Astrocyte (in vitro differentiated cells and primary cell): ENCODE results near the gene RNF123. TPM values are rescaled to one million over a fixed set of nuclear protein-coding genes. Genes with fewer than 3 reads are reported as not detected.
A peak's percentile ranks its signal among the peaks of the same experiment; 100 is the strongest.

Experiments used
- DNase-seq: peaks from one replicate; pipeline ENCODE4 v3.0.0-alpha.2; 2010; ENCODE audit warnings: low read depth
- FAIRE-seq: peaks from 2 replicates; lab custom pipeline; 2011; peaks lifted over from hg19 to GRCh38; lab: Jason Lieb, UNC
- H2AFZ ChIP-seq: 2 replicates; pipeline ENCODE4 v1.6.0; 2012; ENCODE audit warnings: low read depth, low read length, inconsistent platforms
- H3K27ac ChIP-seq: 2 replicates; pipeline ENCODE4 v1.5.1; 2011; ENCODE audit warnings: low read depth, low read length, inconsistent platforms
- H3K27me3 ChIP-seq: 2 replicates; pipeline ENCODE4 v1.6.0; 2011; ENCODE audit warnings: low read length, inconsistent platforms; ENCODE audit not compliant: insufficient read depth
- H3K36me3 ChIP-seq: 2 replicates; pipeline ENCODE4 v1.5.1; 2011; ENCODE audit warnings: low read length, inconsistent platforms; ENCODE audit not compliant: insufficient read depth
- H3K4me1 ChIP-seq: 2 replicates; pipeline ENCODE4 v1.5.1; 2011; ENCODE audit warnings: low read length, inconsistent platforms; ENCODE audit not compliant: insufficient read depth
- H3K4me2 ChIP-seq: 2 replicates; pipeline ENCODE4 v1.6.0; 2012; ENCODE audit warnings: low read length, inconsistent platforms
- H3K4me3 ChIP-seq: 2 replicates; pipeline ENCODE4 v1.5.1; 2011; ENCODE audit warnings: low read depth, mild to moderate bottlenecking, low read length, inconsistent platforms; ENCODE audit not compliant: insufficient read depth
- H3K79me2 ChIP-seq: 2 replicates; pipeline ENCODE4 v1.6.0; 2012; ENCODE audit warnings: mild to moderate bottlenecking, low read length, inconsistent platforms; ENCODE audit not compliant: insufficient read depth
- H3K9ac ChIP-seq: 2 replicates; pipeline ENCODE4 v1.6.0; 2012; ENCODE audit warnings: mild to moderate bottlenecking, low read length, inconsistent platforms
- H3K9me3 ChIP-seq: 2 replicates; pipeline ENCODE4 v1.5.1; 2012; ENCODE audit warnings: low read depth, mild to moderate bottlenecking, low read length, inconsistent platforms; ENCODE audit not compliant: insufficient read depth
- H4K20me1 ChIP-seq: 2 replicates; pipeline ENCODE4 v1.6.0; 2012; ENCODE audit warnings: low read length, inconsistent platforms; ENCODE audit not compliant: insufficient read depth
- H3K27ac Mint-ChIP-seq: one replicate; pipeline ENCODE4 v1.8.0; 2021; ENCODE audit warnings: mild to moderate bottlenecking, mixed read lengths; ENCODE audit not compliant: unreplicated experiment
- H3K27me3 Mint-ChIP-seq: one replicate; pipeline ENCODE4 v1.8.0; 2021; ENCODE audit warnings: low read depth, mixed read lengths; ENCODE audit not compliant: unreplicated experiment
- H3K36me3 Mint-ChIP-seq: one replicate; pipeline ENCODE4 v1.8.0; 2021; ENCODE audit warnings: low read depth, mixed read lengths; ENCODE audit not compliant: unreplicated experiment
- H3K4me1 Mint-ChIP-seq: one replicate; pipeline ENCODE4 v1.8.0; 2021; ENCODE audit warnings: low read depth, mixed read lengths; ENCODE audit not compliant: unreplicated experiment
- H3K4me3 Mint-ChIP-seq: one replicate; pipeline ENCODE4 v1.8.0; 2021; ENCODE audit warnings: mild to moderate bottlenecking, moderate library complexity, mixed read lengths; ENCODE audit not compliant: unreplicated experiment
- H3K9me3 Mint-ChIP-seq: one replicate; pipeline ENCODE4 v1.8.0; 2021; ENCODE audit warnings: mild to moderate bottlenecking, mixed read lengths; ENCODE audit not compliant: unreplicated experiment
- CTCF ChIP-seq: IDR thresholded peaks from 2 replicates; pipeline ENCODE4 v1.5.1; 2011; ENCODE audit warnings: low read depth, mild to moderate bottlenecking, inconsistent platforms, low read length, moderate library complexity; ENCODE audit not compliant: insufficient read depth
- EZH2 ChIP-seq: IDR thresholded peaks from 2 replicates; pipeline ENCODE4 v1.6.1; 2012; ENCODE audit warnings: mild to moderate bottlenecking, low read length, inconsistent platforms; ENCODE audit not compliant: insufficient read depth
- total RNA-seq: library from RNA; stranded (reverse); gene quantifications from 2 replicates; pipeline ENCODE4 v1.2.1, GENCODE V29; 2021

Gene RNF123
- total RNA-seq, 1 donor from 2014 or later = 40.9 TPM

- Histone ChIP-seq H3K4me2 (no peak overlapping the region), H3K36me3 (peaks cover 17% of the 10 kb centered on the region), H3K79me2 (peaks cover 27% of the 10 kb centered on the region), H3K4me1 (peaks cover 18% of the 10 kb centered on the region), H4K20me1 (peaks cover 53% of the 10 kb centered on the region), H3K9me3 (no peaks in the 10 kb centered on the region), H3K4me3 (no peak overlapping the region), H3K27ac (no peak overlapping the region), H3K9ac (no peak overlapping the region), H3K27me3 (no peaks in the 10 kb centered on the region), H2AFZ (no peak overlapping the region)
- Mint-ChIP-seq H3K4me3 (peak overlapping the region; percentile 69), H3K27ac (no peak overlapping the region), H3K9me3 (no peaks in the 10 kb centered on the region), H3K27me3 (no peaks in the 10 kb centered on the region), H3K4me1 (peaks cover 5% of the 10 kb centered on the region), H3K36me3 (peaks cover 21% of the 10 kb centered on the region)
- TF ChIP-seq CTCF (no peak), EZH2 (no peak)
- no peak for DNase-seq
- no peak for FAIRE-seq
These were observed 13.4 kb upstream of the RNF123 start for GRCh38 chr3:49675912-49676311.

- Histone ChIP-seq H4K20me1 (peaks cover 38% of the 10 kb centered on the region), H3K27me3 (no peaks in the 10 kb centered on the region), H3K79me2 (peaks cover 3% of the 10 kb centered on the region), H3K9ac (no peak overlapping the region), H3K9me3 (no peaks in the 10 kb centered on the region), H3K4me3 (no peak overlapping the region), H3K4me1 (no peaks in the 10 kb centered on the region), H3K4me2 (no peak overlapping the region), H3K27ac (no peak overlapping the region), H3K36me3 (peaks cover 23% of the 10 kb centered on the region), H2AFZ (no peak overlapping the region)
- no peak for FAIRE-seq
- Mint-ChIP-seq H3K4me1 (peaks cover 2% of the 10 kb centered on the region), H3K27me3 (no peaks in the 10 kb centered on the region), H3K27ac (no peak overlapping the region), H3K9me3 (no peaks in the 10 kb centered on the region), H3K36me3 (peaks cover 24% of the 10 kb centered on the region), H3K4me3 (no peak overlapping the region)
- DNase-seq = no peak
- TF ChIP-seq EZH2 = no peak
- no peak for TF ChIP-seq CTCF
These were observed 8.7 kb upstream of the RNF123 start for GRCh38 chr3:49680493-49681231.

GRCh38 chr3:49681232-49681522 is 8.2 kb upstream of the RNF123 start:
- FAIRE-seq (no peak), DNase-seq (no peak)
- Histone ChIP-seq H3K79me2 (no peaks in the 10 kb centered on the region), H3K4me3 (no peak overlapping the region), H3K27ac (no peak overlapping the region), H3K9ac (no peak overlapping the region), H4K20me1 (peaks cover 36% of the 10 kb centered on the region), H2AFZ (no peak overlapping the region), H3K27me3 (peaks cover under 1% of the 10 kb centered on the region), H3K4me2 (no peak overlapping the region), H3K4me1 (no peaks in the 10 kb centered on the region), H3K36me3 (peaks cover 21% of the 10 kb centered on the region), H3K9me3 (no peaks in the 10 kb centered on the region)
- no peak overlapping the region for H3K4me3 Mint-ChIP-seq
- H3K4me1 Mint-ChIP-seq = no peaks in the 10 kb centered on the region
- H3K9me3 Mint-ChIP-seq = no peaks in the 10 kb centered on the region
- TF ChIP-seq CTCF (no peak), EZH2 (no peak)
- no peak overlapping the region for H3K27ac Mint-ChIP-seq
- H3K36me3 Mint-ChIP-seq = peaks cover 18% of the 10 kb centered on the region
- no peaks in the 10 kb centered on the region for H3K27me3 Mint-ChIP-seq
